GM12872 (cell line): ENCODE measurements around the gene CHKA.

Source experiments
- CTCF ChIP-seq: IDR thresholded peaks from 3 replicates; pipeline ENCODE4 v1.5.1; 2011; ENCODE audit warnings: low read depth, mild to moderate bottlenecking, low read length, moderate library complexity; ENCODE audit not compliant: insufficient read depth

Gene CHKA

GRCh38 chr11:68014947-68015447 is 106.2 kb downstream of the CHKA start:
- TF ChIP-seq CTCF: no peak

- no peak for TF ChIP-seq CTCF
Measured at GRCh38 chr11:68014157-68014946, 106.8 kb downstream of the CHKA start.

GRCh38 chr11:68013611-68014156 is 107.5 kb downstream of the CHKA start:
- no peak for TF ChIP-seq CTCF

- no peak for TF ChIP-seq CTCF
Measured at GRCh38 chr11:68012843-68013610, 108.2 kb downstream of the CHKA start.

- no peak for TF ChIP-seq CTCF
Measured at GRCh38 chr11:68012044-68012842, 108.9 kb downstream of the CHKA start.

- no peak for TF ChIP-seq CTCF
Measured at GRCh38 chr11:68011051-68011943, 109.9 kb downstream of the CHKA start.
